ENCODE results near the gene LCE2C.
"Not testable (repeated sequence)": the region's sequence is repeated elsewhere in the genome, so short reads cannot be mapped to it uniquely, and the experiment has no call there.

The LCE2C gene

GRCh38 chr1:152674983-152675382 lies at the start of gene LCE2C:
Gene LCE2C (plus strand): TSS chr1:152675279. CDS start chr1:152676016, 737 bp downstream.
- not testable (repeated sequence) for DNase-seq (ENCODE audit: low spot score)

- DNase-seq (ENCODE audit: low spot score), result no peak
These were observed 48.3 kb upstream of the LCE2C start for GRCh38 chr1:152626744-152627143.

GRCh38 chr1:152630596-152630995 lies 44.5 kb upstream of the LCE2C start:
- no peak for DNase-seq (ENCODE audit: low spot score)

GRCh38 chr1:152640351-152640750 lies 34.7 kb upstream of the LCE2C start:
- DNase-seq (ENCODE audit: low spot score), result no peak

GRCh38 chr1:152643945-152644344 lies 31.1 kb upstream of the LCE2C start:
- DNase-seq (ENCODE audit: low spot score), result no peak

- DNase-seq (ENCODE audit: low spot score), result no peak
These were observed 29.9 kb upstream of the LCE2C start for GRCh38 chr1:152645146-152645545.

- peak; percentile 12 for DNase-seq (ENCODE audit: low spot score)
These were observed 28.4 kb upstream of the LCE2C start for GRCh38 chr1:152646656-152647055.

GRCh38 chr1:152654110-152654509 lies 21.0 kb upstream of the LCE2C start:
- DNase-seq (ENCODE audit: low spot score), result peak; percentile 73

GRCh38 chr1:152656459-152656858 lies 18.6 kb upstream of the LCE2C start:
- no peak for DNase-seq (ENCODE audit: low spot score)

GRCh38 chr1:152657677-152658076 lies 17.4 kb upstream of the LCE2C start:
- DNase-seq (ENCODE audit: low spot score), result no peak

GRCh38 chr1:152658649-152659048 lies 16.4 kb upstream of the LCE2C start:
- no peak for DNase-seq (ENCODE audit: low spot score)

GRCh38 chr1:152663098-152663497 lies 12.0 kb upstream of the LCE2C start, which contains the start of gene LCE2D:
Gene LCE2D (plus strand): TSS chr1:152663380. CDS start chr1:152664106, 726 bp downstream.
- DNase-seq (ENCODE audit: low spot score), result no peak

GRCh38 chr1:152666171-152666570 lies 8.9 kb upstream of the LCE2C start:
- DNase-seq (ENCODE audit: low spot score), result not testable (repeated sequence)

- no peak for DNase-seq (ENCODE audit: low spot score)
These were observed 7.4 kb upstream of the LCE2C start for GRCh38 chr1:152667648-152668047.

- no peak for DNase-seq (ENCODE audit: low spot score)
These were observed 2.1 kb upstream of the LCE2C start for GRCh38 chr1:152673016-152673415.

GRCh38 chr1:152679459-152679858 lies 4.4 kb downstream of the LCE2C start:
- no peak for DNase-seq (ENCODE audit: low spot score)

- DNase-seq (ENCODE audit: low spot score), result no peak
These were observed 6.5 kb downstream of the LCE2C start for GRCh38 chr1:152681616-152682015.

GRCh38 chr1:152683846-152684245 lies 8.8 kb downstream of the LCE2C start:
- DNase-seq (ENCODE audit: low spot score), result no peak

GRCh38 chr1:152685823-152686222 lies 10.7 kb downstream of the LCE2C start, which contains the start of gene LCE2B:
Gene LCE2B (plus strand): TSS chr1:152686123. CDS start chr1:152686844, 721 bp downstream.
- DNase-seq (ENCODE audit: low spot score), result not testable (repeated sequence)

GRCh38 chr1:152697701-152698600 lies 22.9 kb downstream of the LCE2C start, which contains the start of gene LCE2A:
Gene LCE2A (plus strand): TSS chr1:152698345. CDS start chr1:152698902, 557 bp downstream.
- DNase-seq (ENCODE audit: low spot score), result peak; percentile 34

- no peak for DNase-seq (ENCODE audit: low spot score)
These were observed 24.7 kb downstream of the LCE2C start for GRCh38 chr1:152699746-152700145.

GRCh38 chr1:152707860-152708259 lies 32.8 kb downstream of the LCE2C start, which contains the start of gene LCE4A:
Gene LCE4A (plus strand): TSS chr1:152708160. CDS start chr1:152709076, 916 bp downstream.
- no peak for DNase-seq (ENCODE audit: low spot score)

- no peak for DNase-seq (ENCODE audit: low spot score)
These were observed 43.2 kb downstream of the LCE2C start for GRCh38 chr1:152718238-152718637.
